DMS 273 treated with DMSO at 0.1 percent for 48 hours (cell line): ENCODE measurements around the gene PRKCA.
"Not testable (repeated sequence)": the region's sequence is repeated elsewhere in the genome, so short reads cannot be mapped to it uniquely, and the experiment has no call there.

Experiments
- DNase-seq: peaks from one replicate; lab custom pipeline; 2025; lab: John Stamatoyannopoulos, UW

The PRKCA gene

DNA sequence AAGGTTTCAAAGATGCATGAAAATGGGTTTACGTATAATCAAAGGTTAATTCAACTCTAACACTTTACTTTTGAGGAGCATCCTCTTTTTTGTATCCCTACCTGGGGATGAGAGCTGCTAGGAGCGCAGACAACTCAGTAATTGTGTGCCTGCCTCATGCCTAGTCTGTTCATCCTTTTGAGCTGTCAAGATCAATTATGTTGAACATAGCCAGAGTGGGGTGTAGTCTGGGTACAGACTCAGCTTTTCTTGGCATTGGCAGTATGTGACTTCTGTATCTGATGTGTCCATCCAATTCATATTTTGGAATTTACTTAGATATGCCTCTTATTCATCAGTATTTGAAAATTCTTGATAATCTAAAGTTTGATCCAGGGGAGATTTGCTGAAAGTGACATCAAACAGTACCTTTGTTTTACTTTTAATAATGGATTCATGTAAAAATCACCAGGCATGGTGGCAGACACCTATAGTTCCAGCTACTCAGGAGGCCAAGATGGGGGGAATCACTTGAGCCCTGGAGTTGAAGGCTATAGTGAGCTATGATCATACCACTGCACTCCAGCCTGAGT lies 24.1 kb downstream of the PRKCA start:
- no peak for DNase-seq

- DNase-seq: no peak
Observed at GRCh38 chr17:66330646-66331037, 28.2 kb downstream of the PRKCA start.

GRCh38 chr17:66331038-66331816 lies 28.8 kb downstream of the PRKCA start:
- no peak for DNase-seq

GRCh38 chr17:66335797-66336196 lies 33.4 kb downstream of the PRKCA start:
- no peak for DNase-seq

DNA sequence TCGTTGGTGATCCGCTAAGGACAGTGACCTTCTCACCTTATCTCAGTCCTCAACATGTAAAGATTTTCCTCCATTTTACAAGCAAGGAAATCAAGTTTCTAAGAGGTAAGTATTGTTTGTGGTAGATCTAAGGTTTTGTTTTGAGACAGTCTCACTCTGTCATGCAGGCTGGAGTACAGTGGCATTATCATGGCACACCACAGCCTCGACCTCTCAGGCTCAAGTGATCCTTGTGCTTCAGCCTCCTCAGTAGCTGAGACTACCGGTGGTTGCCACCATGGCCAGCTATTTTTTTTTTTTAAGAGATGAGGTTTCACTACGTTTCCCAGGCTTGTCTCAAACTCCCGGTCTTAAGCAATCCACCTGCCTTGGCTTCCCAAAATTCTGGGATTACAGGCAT lies 34.9 kb downstream of the PRKCA start:
- no peak for DNase-seq

GRCh38 chr17:66337866-66338485 lies 35.6 kb downstream of the PRKCA start:
- no peak for DNase-seq

- no peak for DNase-seq
Observed at GRCh38 chr17:66338937-66339336, 36.5 kb downstream of the PRKCA start.

DNA sequence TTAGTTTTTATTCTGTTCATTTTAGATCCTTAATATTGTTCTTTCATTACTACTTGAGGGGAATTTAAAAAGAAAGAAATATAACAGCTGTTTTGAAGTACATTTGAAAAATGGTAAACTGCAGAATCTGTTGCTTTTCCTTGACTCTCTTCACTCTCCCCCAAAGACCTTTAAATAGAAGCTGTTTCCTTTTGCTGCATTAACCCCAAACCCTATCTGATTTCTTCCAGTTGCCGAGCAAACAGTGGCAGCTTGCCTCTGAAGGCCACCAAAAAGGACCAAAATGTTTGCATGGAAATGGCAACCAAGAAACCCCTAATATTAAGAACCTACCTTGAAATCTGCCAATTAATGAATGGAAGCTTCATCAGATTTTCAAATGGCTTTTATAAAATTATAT lies 37.1 kb downstream of the PRKCA start:
- no peak for DNase-seq

- no peak for DNase-seq
Observed at GRCh38 chr17:66340720-66341119, 38.3 kb downstream of the PRKCA start.

- no peak for DNase-seq
Observed at GRCh38 chr17:66341462-66341861, 39.0 kb downstream of the PRKCA start.

DNA sequence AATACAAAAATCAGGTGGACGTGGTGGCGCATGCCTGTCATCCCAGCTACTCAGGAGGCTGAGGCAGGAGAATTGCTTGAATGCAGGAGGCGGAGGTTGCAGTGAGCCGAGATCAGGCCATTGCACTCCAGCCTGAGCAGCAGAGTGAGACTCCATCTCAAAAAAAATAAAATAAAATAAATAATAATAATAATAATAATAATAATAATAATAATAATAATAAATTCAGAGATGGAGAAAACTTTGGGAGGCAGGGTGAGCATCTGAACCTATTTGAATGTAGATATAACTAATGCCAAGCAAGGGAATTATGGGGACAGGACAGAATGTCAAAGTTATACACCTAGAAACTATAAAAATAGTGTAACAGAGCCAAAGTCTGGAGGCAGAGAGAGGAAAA lies 39.9 kb downstream of the PRKCA start:
- DNase-seq: not testable (repeated sequence)

GRCh38 chr17:66343531-66344078 lies 41.2 kb downstream of the PRKCA start:
- DNase-seq: no peak

GRCh38 chr17:66344473-66344872 lies 42.1 kb downstream of the PRKCA start:
- no peak for DNase-seq

- DNase-seq: no peak
Observed at GRCh38 chr17:66345264-66345663, 42.9 kb downstream of the PRKCA start.

GRCh38 chr17:66345949-66346638 lies 43.7 kb downstream of the PRKCA start:
- DNase-seq: not testable (repeated sequence)

- no peak for DNase-seq
Observed at GRCh38 chr17:66347661-66348514, 45.5 kb downstream of the PRKCA start.

- DNase-seq: peak; percentile 81
Observed at GRCh38 chr17:66348584-66349165, 46.3 kb downstream of the PRKCA start.

- no peak for DNase-seq
Observed at GRCh38 chr17:66349521-66350254, 47.3 kb downstream of the PRKCA start.

DNA sequence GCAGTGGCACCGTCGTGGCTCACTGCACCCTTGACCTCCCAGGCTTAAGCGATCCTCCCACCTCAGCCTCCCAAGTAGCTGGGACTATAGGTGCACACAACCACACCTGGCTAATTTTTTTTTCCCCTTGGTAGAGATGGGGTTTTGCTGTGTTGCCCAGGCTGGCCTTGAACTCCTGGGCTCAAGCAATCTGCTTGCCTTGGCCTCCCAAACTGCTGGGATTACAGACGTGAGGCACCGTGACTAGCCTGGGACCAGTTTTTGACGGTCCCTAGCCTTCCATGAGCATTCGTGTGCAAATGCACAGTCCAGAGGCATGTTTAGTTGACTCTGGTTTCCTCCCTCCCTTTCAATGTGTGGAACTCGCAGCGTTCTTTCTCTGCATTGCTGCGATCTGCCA lies 48.2 kb downstream of the PRKCA start:
- not testable (repeated sequence) for DNase-seq

GRCh38 chr17:66351033-66351432 lies 48.6 kb downstream of the PRKCA start:
- no peak for DNase-seq
